ENCODE results near the gene ZBTB20.

GRCh38 chr3:115147329-115148141 lies 447 bp upstream of the ZBTB20 start:
- TF ChIP-seq ZBTB4 (CRISPR knock-in tag; IDR thresholded peaks at IDR 0.05) (no peak), SP1 (IDR thresholded peaks at IDR 0.05; ENCODE audit: low read depth, low read length) (peak; percentile 96), ZBTB11 (CRISPR knock-in tag; IDR thresholded peaks at IDR 0.05) (no peak), EZH2 (IDR thresholded peaks at IDR 0.05; ENCODE audit: borderline replicate concordance, control insufficient read depth, low read depth, low read length) (no peak), SMC3 (IDR thresholded peaks at IDR 0.05; ENCODE audit: borderline replicate concordance, low read length) (no peak), SMAD5 (IDR thresholded peaks at IDR 0.05; ENCODE audit: low read depth) (0 out of 2 replicates have a peak, but pooled peaks have one; percentile 30), RELA (IDR thresholded peaks at IDR 0.05; ENCODE audit: borderline replicate concordance, partially characterized antibody) (no peak), SUZ12 (IDR thresholded peaks at IDR 0.05; ENCODE audit: unreplicated experiment) (no peak), ZNF592 (IDR thresholded peaks at IDR 0.05) (no peak), NR2C1 (IDR thresholded peaks at IDR 0.05) (peak; percentile 82), POLR2AphosphoS5 (IDR thresholded peaks at IDR 0.05; ENCODE audit: low read length) (peak; percentile 58; the same call in 1 of the 2 replicates), CTCF (IDR thresholded peaks at IDR 0.05 in 2 of 3, conservative IDR thresholded peaks at IDR 0.05 in 1 of 3; ENCODE audit: control insufficient read depth in 2 of 3, extremely low read depth in 1 of 3, insufficient read depth in 1 of 3, low read depth in 3 of 3, low read length in 3 of 3) (no peak), SIN3A (IDR thresholded peaks at IDR 0.05; ENCODE audit: low read depth, low read length) (peak; percentile 65), POLR2A (IDR thresholded peaks at IDR 0.05; ENCODE audit: low read depth, low read length) (peak; percentile 89)
